NT2/D1 (cell line): ENCODE results near the gene BCO2.

Source experiments
- SUZ12 ChIP-seq: IDR thresholded peaks from 2 replicates; pipeline ENCODE4 v1.6.1; 2011; ENCODE audit not compliant: insufficient read length, insufficient read depth; ENCODE audit errors: extremely low read depth
- YY1 ChIP-seq: IDR thresholded peaks from 2 replicates; pipeline ENCODE4 v1.6.1; 2011; ENCODE audit not compliant: insufficient read length, insufficient read depth
- ZNF274 ChIP-seq: IDR thresholded peaks from 2 replicates; pipeline ENCODE4 v1.6.1; 2011; ENCODE audit warnings: mild to moderate bottlenecking, low read depth, low read length

DNA sequence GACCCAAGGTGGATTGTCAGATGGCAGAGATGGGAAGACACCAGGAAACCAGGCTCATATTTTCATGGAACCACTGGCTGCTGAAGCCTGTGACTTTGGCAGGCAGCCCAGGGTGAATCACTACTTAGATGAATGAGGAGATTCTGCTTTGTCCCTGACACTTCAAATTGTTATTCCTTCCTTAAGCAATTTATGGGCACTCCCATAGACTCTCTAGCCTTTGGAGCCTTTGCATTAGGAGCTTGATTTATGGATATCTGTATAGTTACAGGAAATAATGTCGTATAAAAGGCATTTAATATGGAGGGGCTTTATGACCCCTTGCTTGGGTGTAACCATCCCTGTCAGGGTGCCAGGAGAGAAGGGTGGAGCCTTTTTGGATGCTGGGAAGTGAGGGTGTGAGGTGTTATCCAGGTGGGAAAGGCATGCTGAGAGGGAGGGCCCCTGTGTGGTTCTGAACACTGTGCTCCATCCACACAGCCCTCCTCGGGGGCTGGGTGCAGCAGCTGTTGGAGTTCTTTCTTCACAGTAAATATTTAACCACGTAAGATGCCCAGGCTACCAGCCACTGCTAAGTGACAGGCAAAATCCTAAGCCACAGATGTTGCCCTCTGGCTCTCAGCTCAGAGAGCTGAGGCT lies 46.7 kb upstream of the BCO2 start:
- TF ChIP-seq SUZ12 (no peak), ZNF274 (no peak), YY1 (no peak)
